Stomach (tissue), 4 donors: ENCODE results near the gene OCA2.

ENCODE experiments used
- EP300 ChIP-seq: sonication (generic); formaldehyde crosslinking; IDR thresholded peaks from one replicate; pipeline ENCODE4 v1.6.1; 2017; ENCODE audit warnings: antibody characterized with exemption
- POLR2A ChIP-seq, 4 donors: fragments of 450-650 bp; IDR thresholded peaks; one replicate each; pipeline ENCODE4 v1.6.1; 2016; ENCODE audit warnings: antibody characterized with exemption in 4 of 4, control low read depth in 2 of 4, mild to moderate bottlenecking in 1 of 4, moderate library complexity in 1 of 4
- POLR2AphosphoS5 ChIP-seq, 3 donors: sonication (generic); formaldehyde crosslinking; IDR thresholded peaks; one replicate each; pipeline ENCODE4 v1.6.1; 2016; ENCODE audit warnings: antibody characterized with exemption in 3 of 3
- TF ChIP-seq, protein P1 (sequence below), 7 experiments: fragments of 450-650 bp in 4 of 7; fragments of 200-600 bp in 3 of 7; sonication (generic) in 3 of 7; IDR thresholded peaks; one replicate each; pipeline ENCODE4 v1.5.1; 2016 to 2019; ENCODE audit warnings: antibody characterized with exemption in 7 of 7, control low read depth in 2 of 7, mild to moderate bottlenecking in 1 of 7

DNA sequence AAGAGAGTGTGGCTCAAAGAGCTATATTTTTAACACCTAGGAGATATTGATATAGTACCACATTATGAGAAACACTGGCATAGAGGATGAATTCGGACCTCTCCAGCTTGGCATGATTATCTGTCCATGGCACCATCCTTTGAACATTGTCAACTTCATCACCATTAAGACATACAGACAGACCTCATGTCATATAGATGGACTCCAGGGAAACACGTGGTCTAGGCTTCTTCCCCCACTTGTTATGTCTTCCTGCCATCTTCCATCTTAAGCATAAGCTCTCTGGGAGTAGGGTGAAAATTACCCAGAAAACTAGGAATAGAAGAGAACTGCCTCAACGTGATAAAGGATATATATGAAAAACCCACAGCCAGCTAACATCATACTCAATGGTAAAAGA lies 51.8 kb downstream of the OCA2 start:
- TF ChIP-seq, protein P1, sequence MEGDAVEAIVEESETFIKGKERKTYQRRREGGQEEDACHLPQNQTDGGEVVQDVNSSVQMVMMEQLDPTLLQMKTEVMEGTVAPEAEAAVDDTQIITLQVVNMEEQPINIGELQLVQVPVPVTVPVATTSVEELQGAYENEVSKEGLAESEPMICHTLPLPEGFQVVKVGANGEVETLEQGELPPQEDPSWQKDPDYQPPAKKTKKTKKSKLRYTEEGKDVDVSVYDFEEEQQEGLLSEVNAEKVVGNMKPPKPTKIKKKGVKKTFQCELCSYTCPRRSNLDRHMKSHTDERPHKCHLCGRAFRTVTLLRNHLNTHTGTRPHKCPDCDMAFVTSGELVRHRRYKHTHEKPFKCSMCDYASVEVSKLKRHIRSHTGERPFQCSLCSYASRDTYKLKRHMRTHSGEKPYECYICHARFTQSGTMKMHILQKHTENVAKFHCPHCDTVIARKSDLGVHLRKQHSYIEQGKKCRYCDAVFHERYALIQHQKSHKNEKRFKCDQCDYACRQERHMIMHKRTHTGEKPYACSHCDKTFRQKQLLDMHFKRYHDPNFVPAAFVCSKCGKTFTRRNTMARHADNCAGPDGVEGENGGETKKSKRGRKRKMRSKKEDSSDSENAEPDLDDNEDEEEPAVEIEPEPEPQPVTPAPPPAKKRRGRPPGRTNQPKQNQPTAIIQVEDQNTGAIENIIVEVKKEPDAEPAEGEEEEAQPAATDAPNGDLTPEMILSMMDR (IDR thresholded peaks at IDR 0.05) = no peak
- TF ChIP-seq POLR2AphosphoS5 (IDR thresholded peaks at IDR 0.05) (no peak), EP300 (no peak), POLR2A (IDR thresholded peaks at IDR 0.05) (no peak)
